GM21619 (cell line): ENCODE data around the gene DNAJC5G.
"Not testable (repeated sequence)": the region's sequence is repeated elsewhere in the genome, so short reads cannot be mapped to it uniquely, and the experiment has no call there.

Experiments used
- ATAC-seq: cut with Tn5 transposase; IDR thresholded peaks from one replicate; pipeline ENCODE4 v1.9.1; 2021; ENCODE audit not compliant: unreplicated experiment

Gene DNAJC5G

GRCh38 chr2:27251766-27252165, 23.5 kb upstream of the DNAJC5G start:
- no peak for ATAC-seq

DNA sequence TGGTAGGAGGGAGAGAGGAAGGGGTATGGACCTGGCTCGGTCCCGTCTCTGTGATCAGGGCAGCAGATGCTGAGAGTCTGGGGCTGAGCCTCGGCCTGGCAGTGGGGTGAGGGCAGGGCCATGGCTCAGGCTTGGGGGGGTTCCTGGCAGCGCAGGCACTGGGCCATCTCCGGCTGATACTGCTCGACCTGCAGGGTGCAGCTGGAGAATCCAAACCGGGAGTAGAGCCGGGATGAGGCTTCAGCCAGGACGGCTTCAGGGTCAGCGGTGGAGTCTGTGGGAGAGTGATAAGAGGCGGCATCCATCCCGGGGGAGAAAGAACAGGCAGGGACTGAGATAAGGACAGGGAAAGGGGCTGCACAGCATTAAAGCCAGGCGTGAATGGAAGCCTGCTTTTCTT, 20.0 kb upstream of the DNAJC5G start:
- ATAC-seq, result no peak

GRCh38 chr2:27255660-27256059, 19.6 kb upstream of the DNAJC5G start:
- no peak for ATAC-seq

DNA sequence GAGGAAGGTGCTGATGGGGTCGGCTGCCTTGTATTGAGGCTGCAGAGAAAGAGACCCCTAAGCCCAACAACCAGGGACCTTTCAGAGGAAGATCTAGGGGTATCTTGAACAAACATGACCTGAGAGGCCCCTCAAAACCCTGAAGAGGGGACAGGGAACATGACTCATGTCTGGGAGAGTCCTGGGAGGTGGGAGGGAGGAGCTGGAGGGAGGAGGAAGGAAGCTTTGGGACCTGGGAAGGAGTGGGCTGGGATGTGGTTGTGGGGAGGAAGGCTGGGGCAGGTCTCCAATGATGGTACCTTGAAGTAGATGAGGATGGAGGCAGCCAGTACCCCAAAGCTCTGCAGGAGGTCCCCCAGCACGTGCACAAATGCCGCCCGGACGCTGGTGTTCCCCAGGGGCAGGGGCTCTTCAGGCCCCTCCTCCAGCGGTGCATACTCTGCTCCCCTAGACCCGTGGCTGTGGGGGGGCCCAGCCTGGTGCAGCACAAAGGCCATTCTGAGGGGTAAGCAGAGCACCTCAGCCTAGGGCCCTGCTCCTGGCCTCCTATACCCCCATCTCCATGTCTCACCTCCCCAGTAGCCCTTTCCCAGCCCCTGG, 18.3 kb upstream of the DNAJC5G start:
- no peak for ATAC-seq

GRCh38 chr2:27258051-27258450, 17.2 kb upstream of the DNAJC5G start:
- no peak for ATAC-seq

- ATAC-seq, result no peak
These were observed 13.8 kb upstream of the DNAJC5G start for GRCh38 chr2:27261241-27261925.

DNA sequence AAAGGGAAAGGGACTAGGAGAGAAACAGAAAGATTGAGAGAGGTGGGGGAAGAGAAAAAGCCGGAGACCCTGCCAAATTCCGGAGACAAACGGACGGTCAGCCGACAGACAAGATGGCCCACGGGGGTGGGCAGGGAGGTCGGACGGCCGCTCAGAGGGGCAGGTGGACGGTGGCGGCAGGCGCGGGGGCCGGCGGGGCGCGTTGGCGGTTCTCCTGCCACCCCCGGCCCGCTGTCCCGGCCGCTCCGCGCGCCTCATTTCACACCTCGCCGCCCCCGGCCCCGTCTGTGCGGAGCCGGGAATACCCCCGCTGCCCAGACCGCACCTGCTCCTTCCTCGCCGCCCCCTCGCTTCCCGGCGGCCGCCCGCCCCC, 13.3 kb upstream of the DNAJC5G start:
- ATAC-seq, result no peak

- ATAC-seq, result no peak
These were observed 12.6 kb upstream of the DNAJC5G start, which contains the start of gene SLC30A3 for GRCh38 chr2:27262379-27263286. TSS of gene SLC30A3 (minus strand) at chr2:27263047. CDS start at chr2:27262906, 141 bp downstream.

DNA sequence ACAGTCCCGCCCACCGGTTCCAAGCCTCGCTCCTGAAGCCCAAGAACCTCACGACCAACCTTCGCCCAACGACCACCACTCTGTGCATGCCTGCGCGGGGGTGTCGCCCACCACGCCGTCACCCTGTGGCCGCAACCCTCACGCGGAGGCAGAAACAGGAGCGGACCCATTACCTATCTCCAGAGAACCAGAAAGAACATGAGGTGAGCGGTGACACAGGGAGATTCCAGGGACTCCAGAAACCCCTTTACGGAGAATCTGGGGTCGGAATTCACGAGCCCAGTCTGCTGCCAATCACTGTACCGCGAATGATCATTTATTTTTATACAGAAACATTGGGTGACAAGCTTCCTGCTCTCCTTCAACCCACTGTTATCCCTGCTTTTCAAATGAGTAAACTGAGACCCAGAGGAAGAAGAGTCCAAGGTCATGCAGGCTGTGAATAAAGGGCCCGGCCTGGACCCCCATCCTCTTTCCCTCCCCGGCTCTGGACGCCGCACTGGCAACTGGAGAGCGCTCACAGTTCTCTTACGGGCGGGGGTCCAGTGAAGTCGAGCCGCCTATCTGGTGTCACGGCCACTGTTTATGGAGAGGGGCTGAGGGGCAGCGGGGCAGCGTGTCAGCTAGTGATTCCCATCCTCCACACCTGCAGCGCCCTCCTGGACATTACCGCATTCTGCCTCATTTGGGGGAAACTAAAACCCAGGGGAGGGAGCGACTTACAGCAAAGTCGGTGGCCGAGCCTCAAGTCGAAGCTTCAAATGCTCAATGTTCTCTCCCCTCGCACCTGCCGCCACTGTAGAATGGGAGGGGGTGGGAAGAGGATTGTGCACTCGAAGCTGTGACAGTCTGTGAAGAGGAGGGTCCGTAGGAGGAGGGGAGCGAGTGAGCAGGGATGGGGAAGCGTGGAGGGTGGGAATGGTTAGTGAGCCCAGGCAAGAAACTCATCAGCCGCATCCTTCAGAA, 11.7 kb upstream of the DNAJC5G start:
- ATAC-seq, result no peak

- ATAC-seq, result no peak
These were observed 10.9 kb upstream of the DNAJC5G start for GRCh38 chr2:27264253-27264752.

DNA sequence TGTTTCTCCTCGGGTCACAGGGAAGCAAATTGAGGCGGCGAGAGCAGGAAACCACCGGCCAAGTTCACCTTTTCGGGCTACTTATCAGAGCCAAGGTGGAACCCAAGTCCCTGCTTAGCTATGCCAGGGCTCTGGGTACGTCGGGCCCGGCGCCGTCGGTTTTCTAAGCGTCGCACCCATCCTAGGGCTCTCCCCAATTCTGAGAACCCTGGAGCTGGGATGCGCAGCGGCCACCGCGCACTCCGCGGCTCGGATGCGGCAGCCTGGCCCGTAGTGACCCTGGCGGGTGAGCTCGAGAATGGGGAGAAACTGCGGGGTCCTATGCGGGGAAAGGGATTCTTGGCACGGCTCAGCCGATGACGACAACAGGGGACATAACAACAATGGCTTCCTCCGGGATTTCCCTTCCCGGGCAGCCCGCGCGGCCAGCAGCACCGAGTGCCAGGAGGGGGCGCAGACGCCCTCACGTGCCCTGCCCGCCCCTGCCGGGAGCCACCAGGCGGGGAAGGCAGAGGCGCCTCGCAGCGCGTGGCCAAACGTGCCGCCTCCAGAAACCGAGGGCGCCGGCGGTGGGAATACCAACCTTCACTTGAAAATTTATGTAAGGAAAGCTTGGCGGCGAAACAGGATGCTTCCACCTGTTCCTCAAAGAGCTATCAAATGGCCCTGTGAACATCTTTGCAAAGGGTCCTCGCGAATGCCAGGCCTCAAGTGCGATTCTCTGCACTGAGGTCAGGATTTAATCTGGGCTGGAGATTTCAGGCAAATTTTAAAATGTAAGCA, 10.3 kb upstream of the DNAJC5G start:
- no peak for ATAC-seq

DNA sequence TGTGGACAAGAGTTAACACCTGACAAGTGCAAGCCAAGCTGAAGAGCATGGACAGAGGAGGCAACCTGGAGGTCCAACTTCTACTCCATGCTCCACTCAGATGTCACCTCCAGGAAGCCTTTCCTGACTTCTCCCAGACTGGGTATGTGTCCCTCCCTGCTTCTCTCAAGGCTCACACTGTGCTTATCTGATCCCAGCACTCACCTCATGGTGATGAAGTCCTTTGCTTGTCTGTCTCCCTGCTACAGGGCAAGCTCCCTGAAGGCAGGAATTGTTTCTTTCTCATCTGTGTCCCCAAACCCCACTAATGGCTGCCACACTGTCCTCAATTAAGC, 9.7 kb upstream of the DNAJC5G start:
- no peak for ATAC-seq

DNA sequence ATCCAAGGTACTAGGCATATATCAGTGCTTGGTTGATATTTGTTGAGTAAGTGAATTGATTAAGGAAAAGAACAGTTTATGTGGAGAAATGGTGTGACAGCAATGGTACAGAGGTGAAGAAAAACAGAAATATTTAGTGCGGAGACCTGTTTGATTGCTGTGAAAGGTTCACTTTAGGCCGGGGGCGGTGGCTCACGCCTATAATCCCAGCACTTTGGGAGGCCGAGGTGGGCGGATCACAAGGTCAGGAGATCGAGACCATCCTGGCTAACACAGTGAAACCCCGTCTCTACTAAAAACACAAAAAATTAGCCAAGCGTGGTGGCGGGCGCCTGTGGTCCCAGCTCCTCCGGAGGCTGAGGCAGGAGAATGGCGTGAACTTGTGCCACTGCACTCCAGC, 6.9 kb upstream of the DNAJC5G start:
- ATAC-seq, result not testable (repeated sequence)

DNA sequence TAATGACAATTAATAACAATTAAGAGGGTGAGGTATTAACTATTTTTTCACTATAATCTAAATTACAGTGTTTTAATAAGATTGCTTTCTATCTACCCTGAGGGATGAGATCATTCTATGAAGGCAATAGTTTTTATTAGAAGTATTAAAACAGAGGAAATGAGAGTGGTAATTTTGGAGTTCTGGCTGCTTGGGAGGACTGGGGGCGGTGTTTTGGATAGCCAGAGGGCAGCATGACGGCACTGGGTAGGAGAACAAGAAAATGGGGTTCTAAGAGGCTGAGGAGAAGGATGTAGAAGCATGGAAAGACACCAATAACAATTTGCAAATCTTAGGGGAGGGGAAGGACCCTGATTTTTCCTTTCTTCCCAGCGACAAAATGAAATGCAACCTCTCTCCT, 5.1 kb upstream of the DNAJC5G start:
- no peak for ATAC-seq

DNA sequence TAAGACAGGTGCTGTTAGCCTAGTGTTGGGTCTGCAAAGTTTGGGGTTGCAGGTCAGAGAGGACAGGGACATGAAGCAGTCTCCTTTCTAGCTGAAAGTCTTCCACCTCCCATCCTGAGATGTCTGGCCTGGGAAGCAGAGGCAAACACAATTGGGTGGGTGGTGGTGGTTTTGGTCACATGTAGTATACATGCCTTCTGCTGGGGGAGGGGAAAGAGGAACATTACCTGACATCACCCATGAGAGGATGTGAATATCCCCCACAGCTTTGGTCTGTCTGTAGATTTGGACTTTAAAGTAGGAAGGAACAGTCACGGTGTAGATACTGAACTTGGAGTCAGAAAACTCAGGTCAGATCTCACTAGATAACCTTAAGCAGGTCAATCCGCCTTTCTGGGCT, 4.6 kb upstream of the DNAJC5G start:
- ATAC-seq, result no peak

DNA sequence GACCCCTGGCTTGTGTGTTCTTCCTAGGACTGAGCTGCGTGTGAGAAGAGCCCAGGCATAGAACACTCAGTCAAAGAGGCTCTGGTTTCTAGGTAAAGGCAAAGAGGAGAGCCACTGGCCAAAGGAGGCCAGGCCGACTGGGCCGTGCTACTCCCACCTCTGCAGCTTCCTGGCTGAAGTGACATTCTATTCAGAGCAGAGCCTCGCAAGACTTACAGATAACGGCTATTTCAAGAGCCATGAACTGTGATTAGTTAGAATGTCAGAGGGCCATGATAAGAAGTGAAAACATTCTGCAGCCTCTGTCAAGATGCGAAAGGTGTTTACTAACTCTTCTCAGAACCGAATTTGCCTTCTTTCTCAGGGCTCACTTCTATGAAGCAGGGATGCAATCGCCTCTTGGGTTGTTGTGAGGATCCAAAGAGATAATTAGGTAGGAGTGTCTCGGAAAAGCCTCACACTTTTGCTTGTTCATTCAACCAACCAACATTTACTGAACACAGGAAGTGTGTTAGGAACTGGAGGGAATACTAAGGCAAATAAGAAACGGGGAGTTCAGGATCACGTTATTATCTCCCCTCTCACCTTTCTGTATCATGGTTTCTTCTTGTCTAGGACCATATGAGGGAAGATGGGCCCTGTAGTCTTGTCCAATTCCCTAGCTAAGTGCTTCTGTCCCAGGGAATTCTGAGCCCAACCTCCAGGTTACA, 3.4 kb upstream of the DNAJC5G start:
- no peak for ATAC-seq

DNA sequence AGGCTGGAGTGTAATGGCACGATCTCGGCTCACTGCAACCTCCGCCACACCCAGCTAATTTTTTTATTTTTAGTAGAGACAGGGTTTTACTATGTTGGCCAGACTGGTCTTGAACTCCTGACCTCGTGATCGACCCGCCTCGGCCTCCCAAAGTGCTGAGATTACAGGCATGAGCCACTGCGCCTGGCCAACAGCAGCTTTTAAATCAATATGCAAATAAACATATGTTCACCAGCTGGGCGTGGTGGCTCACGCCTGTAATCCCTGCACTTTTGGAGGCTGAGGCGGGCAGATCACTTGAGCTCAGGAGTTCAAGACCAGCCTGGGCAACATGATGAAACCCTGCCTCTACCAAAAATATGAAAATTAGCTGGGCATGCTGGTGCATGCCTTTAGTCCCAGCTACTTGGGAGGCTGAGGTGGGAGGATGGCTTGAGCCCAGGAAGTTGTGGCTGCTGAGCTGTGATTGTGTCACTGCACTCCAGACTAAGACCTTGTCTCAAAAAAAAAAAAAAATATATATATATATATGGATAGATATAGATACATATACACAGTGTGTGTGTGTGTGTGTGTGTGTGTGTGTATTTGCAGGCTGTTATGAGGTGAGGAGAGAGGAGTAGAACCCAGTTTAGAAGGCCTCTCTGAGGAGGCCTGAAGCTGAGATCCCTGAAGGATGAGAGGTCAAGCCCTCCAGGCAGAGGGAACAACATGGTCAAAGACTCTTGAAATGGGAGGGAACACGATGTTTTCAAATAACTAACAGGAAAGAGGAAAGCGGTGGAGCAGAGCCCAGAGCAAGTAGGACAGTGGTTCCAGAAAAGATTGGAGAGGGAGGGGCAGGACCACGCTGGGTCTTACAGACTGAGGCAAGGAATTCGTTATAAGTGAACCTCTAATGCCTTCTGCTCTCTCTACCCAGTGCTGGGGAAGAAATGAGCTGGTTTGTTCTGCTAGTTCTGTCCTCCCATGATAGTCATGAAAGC, 2.4 kb upstream of the DNAJC5G start:
- ATAC-seq, result not testable (repeated sequence)

- no peak for ATAC-seq
These were observed 2.8 kb downstream of the DNAJC5G start for GRCh38 chr2:27278010-27278409.
